ENCODE results near the gene ERCC3. TPM values are rescaled to one million over a fixed set of nuclear protein-coding genes. Genes with fewer than 3 reads are reported as not detected.

ERCC3 gene
- total RNA-seq, 1 experiment from 2014 or later = 52.7 TPM

- no peak overlapping the region for H2AFZ ChIP-seq (ENCODE audit: low read depth, low read length, poor library complexity, severe bottlenecking)
- H3K9me2 ChIP-seq (ENCODE audit: insufficient read depth) = no peaks in the 10 kb centered on the region
- H3K9me3 ChIP-seq (ENCODE audit: control insufficient read depth in 1 of 2, insufficient read depth in 1 of 2, low read depth in 1 of 2, low read length in 2 of 2) = no peaks in the 10 kb centered on the region
- no peak overlapping the region for H3K27ac ChIP-seq (ENCODE audit: low read depth, low read length)
- RAD21 ChIA-PET (ENCODE audit: low non-redundant PET in 1 of 2, low total read pairs in 2 of 2, uncharacterized antibody in 2 of 2, unreplicated experiment in 2 of 2) = no interaction called here
- H3K79me2 ChIP-seq (ENCODE audit: insufficient read depth, low read length) = no peaks in the 10 kb centered on the region
- no peak; the same call in 1 of the 2 replicates for ATAC-seq
- H3K9ac ChIP-seq (ENCODE audit: low read length) = no peak overlapping the region
- CTCF ChIA-PET = no interaction called here
- TF ChIP-seq ZNF274 (IDR thresholded peaks at IDR 0.05; ENCODE audit: low read depth, low read length) (no peak), REST (IDR thresholded peaks at IDR 0.05; ENCODE audit: low read depth) (no peak), JUND (IDR thresholded peaks at IDR 0.05) (no peak)
- no peaks in the 10 kb centered on the region for H4K20me1 ChIP-seq (ENCODE audit: insufficient read depth)
- no peak overlapping the region for H3K4me3 ChIP-seq (replicated peaks in 1 of 2; ENCODE audit: low read depth in 1 of 2, low read length in 2 of 2)
- POLR2A ChIA-PET = no interaction called here
- no peaks in the 10 kb centered on the region for H3K27me3 ChIP-seq (ENCODE audit: insufficient read depth, low read length)
- H3K36me3 ChIP-seq (ENCODE audit: control insufficient read depth in 1 of 2, insufficient read depth in 2 of 2, low read length in 2 of 2) = peaks cover 10 to 33% of the 10 kb centered on the region in 2 experiments; a peak in 3 of 4 replicates
- BruUV-seq (replicated peaks) = no TSS peak
- intact Hi-C loops (cut with micrococcal nuclease) = no loop called here
- DNase-seq (ENCODE audit: low read depth, low spot score) = no peak
- peaks cover 4 to 10% of the 10 kb centered on the region in 2 experiments; a peak in 3 of 4 replicates for H3K4me1 ChIP-seq (ENCODE audit: control insufficient read depth in 1 of 2, insufficient read depth in 2 of 2, low read length in 2 of 2)
- no peak overlapping the region for H3K4me2 ChIP-seq (ENCODE audit: low read length)
Measured at GRCh38 chr2:127256866-127257265, 37.1 kb downstream of the ERCC3 start.

GRCh38 chr2:127256381-127256780 is 37.6 kb downstream of the ERCC3 start:
- POLR2A ChIA-PET = no interaction called here
- DNase-seq (ENCODE audit: low read depth, low spot score) = no peak
- Histone ChIP-seq H3K9me2 (ENCODE audit: insufficient read depth) (no peaks in the 10 kb centered on the region), H3K4me1 (ENCODE audit: control insufficient read depth in 1 of 2, insufficient read depth in 2 of 2, low read length in 2 of 2) (peaks cover 4 to 10% of the 10 kb centered on the region in 2 experiments; a peak in 3 of 4 replicates), H3K9me3 (ENCODE audit: control insufficient read depth in 1 of 2, insufficient read depth in 1 of 2, low read depth in 1 of 2, low read length in 2 of 2) (no peaks in the 10 kb centered on the region), H3K9ac (ENCODE audit: low read length) (no peak overlapping the region), H3K27me3 (ENCODE audit: insufficient read depth, low read length) (no peaks in the 10 kb centered on the region), H3K79me2 (ENCODE audit: insufficient read depth, low read length) (no peaks in the 10 kb centered on the region), H3K4me3 (replicated peaks in 1 of 2; ENCODE audit: low read depth in 1 of 2, low read length in 2 of 2) (no peak overlapping the region), H3K27ac (ENCODE audit: low read depth, low read length) (no peak overlapping the region), H3K4me2 (ENCODE audit: low read length) (no peak overlapping the region), H3K36me3 (ENCODE audit: control insufficient read depth in 1 of 2, insufficient read depth in 2 of 2, low read length in 2 of 2) (peaks cover 10 to 33% of the 10 kb centered on the region in 2 experiments; a peak in 3 of 4 replicates), H4K20me1 (ENCODE audit: insufficient read depth) (no peaks in the 10 kb centered on the region), H2AFZ (ENCODE audit: low read depth, low read length, poor library complexity, severe bottlenecking) (no peak overlapping the region)
- RAD21 ChIA-PET (ENCODE audit: low non-redundant PET in 1 of 2, low total read pairs in 2 of 2, uncharacterized antibody in 2 of 2, unreplicated experiment in 2 of 2) = no interaction called here
- no peak for ATAC-seq
- BruUV-seq (replicated peaks) = no TSS peak
- CTCF ChIA-PET = no interaction called here
- intact Hi-C loops (cut with micrococcal nuclease) = no loop called here
- TF ChIP-seq ELF1 (IDR thresholded peaks at IDR 0.05; ENCODE audit: borderline replicate concordance, low read depth) = no peak
- TF ChIP-seq RAD21 (IDR thresholded peaks at IDR 0.05; ENCODE audit: low read depth) = no peak
- no peak for TF ChIP-seq FOSL1 (IDR thresholded peaks at IDR 0.05; ENCODE audit: low read depth)
- TF ChIP-seq POLR2AphosphoS5 (IDR thresholded peaks at IDR 0.05; ENCODE audit: low read depth, low read length) = no peak
- no peak for TF ChIP-seq MAX (IDR thresholded peaks at IDR 0.05)
- TF ChIP-seq TCF7L2 (IDR thresholded peaks at IDR 0.05; ENCODE audit: borderline replicate concordance, extremely low read depth, insufficient read depth, insufficient read length) = no peak
- no peak for TF ChIP-seq JUND (IDR thresholded peaks at IDR 0.05)
- TF ChIP-seq EGR1 (IDR thresholded peaks at IDR 0.05; ENCODE audit: low read depth) = no peak
- no peak for TF ChIP-seq SP1 (IDR thresholded peaks at IDR 0.05; ENCODE audit: low read depth)
- no peak for TF ChIP-seq REST (IDR thresholded peaks at IDR 0.05; ENCODE audit: low read depth)
- no peak for TF ChIP-seq CBX3 (IDR thresholded peaks at IDR 0.05; ENCODE audit: low read depth)
